K562 (cell line): ENCODE measurements around the gene MAP2K6. TPM values are rescaled to one million over a fixed set of nuclear protein-coding genes. Genes with fewer than 3 reads are reported as not detected.

ENCODE experiments used
- ATAC-seq: fragments of 200-7000 bp; cut with Tn5 transposase; 3 replicates; pipeline ENCODE4 v1.9.1; 2020; ENCODE audit warnings: moderate library complexity
- BruUV-seq: library from RNA; stranded (reverse); fragments of 400-500 nt; replicated peaks from 2 replicates; lab custom pipeline; 2021; lab: Mats Ljungman, UMichigan
- CTCF ChIA-PET: fragments of 300-600 bp; formaldehyde crosslinking; extraction: SDS; loops from one replicate; lab custom pipeline; 2021; ENCODE audit warnings: low intra/inter-chr PET ratio; lab: Yijun Ruan, JAX
- POLR2A ChIA-PET: fragments of 300-600, 350-650 bp; sonication (Branson Sonifier 250); formaldehyde crosslinking; extraction: SDS; loops from one replicate; lab custom pipeline; 2021; ENCODE audit warnings: antibody characterized with exemption, inconsistent platforms; lab: Yijun Ruan, JAX
- DNase-seq, 4 experiments: peaks; one replicate each; pipeline versions ENCODE4 v3.0.0 to v3.0.0-alpha.2; 2011 to 2018; ENCODE audit warnings: low spot score in 3 of 4, mixed read lengths in 3 of 4; ENCODE audit errors: extremely low read depth in 1 of 4
- FAIRE-seq: peaks from 2 replicates; lab custom pipeline; 2011; peaks lifted over from hg19 to GRCh38; lab: Jason Lieb, UNC
- H2AFZ ChIP-seq: 2 replicates; pipeline ENCODE4 v1.6.0; 2011; ENCODE audit warnings: low read depth, low read length, control low read depth, inconsistent platforms
- H3K27ac ChIP-seq: fragments of 200-600 bp; 3 replicates; pipeline ENCODE4 v1.8.0; 2011; ENCODE audit warnings: low read depth, mild to moderate bottlenecking, control low read depth, inconsistent platforms, low read length, moderate library complexity, mixed read lengths; ENCODE audit errors: extremely low read depth
- H3K27me3 ChIP-seq, 2 experiments: fragments of 300-600 bp in 1 of 2; 2 replicates in 1 of 2; 3 replicates in 1 of 2; pipeline versions ENCODE4 v1.6.0 to v1.8.0; 2011; ENCODE audit warnings: inconsistent platforms in 2 of 2, low read length in 2 of 2, mild to moderate bottlenecking in 1 of 2, mixed read lengths in 1 of 2, moderate library complexity in 1 of 2; ENCODE audit not compliant: control insufficient read depth in 2 of 2, insufficient read depth in 2 of 2
- H3K36me3 ChIP-seq: fragments of 300-600 bp; 3 replicates; pipeline ENCODE4 v1.8.0; 2011; ENCODE audit warnings: mild to moderate bottlenecking, low read length, inconsistent platforms; ENCODE audit not compliant: control insufficient read depth, insufficient read depth
- H3K4me1 ChIP-seq, 2 experiments: fragments of 200-600 bp in 1 of 2; replicated peaks in 1 of 2; 2 replicates in 1 of 2; 3 replicates in 1 of 2; pipeline versions ENCODE4 v1.5.1 to v1.8.0; 2011; ENCODE audit warnings: inconsistent platforms in 2 of 2, low read length in 2 of 2, mild to moderate bottlenecking in 1 of 2, mixed read lengths in 1 of 2, moderate library complexity in 1 of 2; ENCODE audit not compliant: control insufficient read depth in 2 of 2, insufficient read depth in 2 of 2
- H3K4me2 ChIP-seq: 2 replicates; pipeline ENCODE4 v1.6.1; 2011; ENCODE audit warnings: low read length, control low read depth, inconsistent platforms, mixed read lengths; ENCODE audit not compliant: insufficient read depth
- H3K4me3 ChIP-seq: fragments of 200-600 bp; sonication (generic), shearing (Covaris generic); 2 replicates; pipeline ENCODE4 v1.5.1; 2016; ENCODE audit warnings: control low read depth, inconsistent platforms
- H3K79me2 ChIP-seq: fragments of 200-600 bp; 3 replicates; pipeline ENCODE4 v1.8.0; 2011; ENCODE audit warnings: low read length, inconsistent platforms; ENCODE audit not compliant: control insufficient read depth, insufficient read depth
- H3K9ac ChIP-seq, 2 experiments: 2 replicates each; pipeline versions ENCODE4 v1.6.0 to v1.6.1; 2011; ENCODE audit warnings: low read depth in 2 of 2, low read length in 2 of 2, control low read depth in 1 of 2, inconsistent platforms in 1 of 2, mild to moderate bottlenecking in 1 of 2, mixed read lengths in 1 of 2; ENCODE audit not compliant: insufficient read depth in 1 of 2
- H3K9me1 ChIP-seq: one replicate; pipeline ENCODE4 v1.6.0; 2011; ENCODE audit warnings: inconsistent platforms, mild to moderate bottlenecking, low read length, moderate library complexity; ENCODE audit not compliant: control insufficient read depth, insufficient read depth
- H3K9me3 ChIP-seq: replicated peaks from 2 replicates; pipeline ENCODE4 v1.5.1; 2011; ENCODE audit warnings: low read depth, low read length, inconsistent platforms; ENCODE audit not compliant: control insufficient read depth, insufficient read depth
- H4K20me1 ChIP-seq: replicated peaks from 2 replicates; pipeline ENCODE4 v1.6.1; 2011; ENCODE audit warnings: low read length, inconsistent platforms, mixed read lengths; ENCODE audit not compliant: control insufficient read depth, insufficient read depth
- AFF1 ChIP-seq, 2 experiments: fragments of 450-650 bp; IDR thresholded peaks; 2 replicates each; pipeline ENCODE4 v1.6.1; 2018; ENCODE audit warnings: mild to moderate bottlenecking in 2 of 2, low read depth in 1 of 2; ENCODE audit not compliant: partially characterized antibody in 2 of 2
- BCL6 ChIP-seq: fragments of 250-450 bp; sonication (Bioruptor Pico); IDR thresholded peaks from 2 replicates; pipeline ENCODE4 v1.4.0; 2020
- DLX4 ChIP-seq: fragments of 250-450 bp; sonication (Bioruptor Pico); IDR thresholded peaks from 2 replicates; pipeline ENCODE4 v1.6.1; 2021; ENCODE audit warnings: mild to moderate bottlenecking
- ELK3 ChIP-seq: fragments of 450-650 bp; formaldehyde crosslinking; IDR thresholded peaks from 2 replicates; pipeline ENCODE4 v1.4.0; 2020; ENCODE audit warnings: mild to moderate bottlenecking
- ERF ChIP-seq: fragments of 450-650 bp; formaldehyde crosslinking; IDR thresholded peaks from 2 replicates; pipeline ENCODE4 v1.4.0; 2020; ENCODE audit warnings: mild to moderate bottlenecking, mixed read lengths
- HDAC2 ChIP-seq: fragments of 450-650 bp; IDR thresholded peaks from 2 replicates; pipeline ENCODE4 v1.6.1; 2016; ENCODE audit warnings: mild to moderate bottlenecking
- ILF3 ChIP-seq: fragments of 450-650 bp; IDR thresholded peaks from 2 replicates; pipeline ENCODE4 v1.6.1; 2018; ENCODE audit warnings: antibody characterized with exemption, mild to moderate bottlenecking, moderate library complexity, borderline replicate concordance
- IRF1 ChIP-seq: sonication (generic); formaldehyde crosslinking; IDR thresholded peaks from 2 replicates; pipeline ENCODE4 v1.8.0; 2022; ENCODE audit warnings: missing genetic modification reagents, mild to moderate bottlenecking, borderline replicate concordance
- NBN ChIP-seq: fragments of 450-650 bp; IDR thresholded peaks from 2 replicates; pipeline ENCODE4 v1.6.1; 2016; ENCODE audit warnings: low read depth, mild to moderate bottlenecking
- POLR3A ChIP-seq: IDR thresholded peaks from 2 replicates; pipeline ENCODE4 v1.6.1; 2011; ENCODE audit warnings: borderline replicate concordance, mild to moderate bottlenecking, moderate library complexity; ENCODE audit not compliant: insufficient read length, insufficient read depth; ENCODE audit errors: extremely low read depth
- SMARCB1 ChIP-seq: IDR thresholded peaks from 2 replicates; pipeline ENCODE4 v1.6.1; 2011; ENCODE audit warnings: improper control_type of control experiment, low read depth; ENCODE audit not compliant: insufficient read length
- SREBF2 ChIP-seq: sonication (generic); formaldehyde crosslinking; IDR thresholded peaks from 2 replicates; pipeline ENCODE4 v1.4.0; 2020; ENCODE audit warnings: mild to moderate bottlenecking, missing genetic modification reagents
- ZBED1 ChIP-seq: IDR thresholded peaks from 2 replicates; pipeline ENCODE4 v1.6.1; 2014
- ZNF41 ChIP-seq: fragments of 250-450 bp; sonication (Bioruptor Pico); conservative IDR thresholded peaks from 2 replicates; pipeline ENCODE4 v1.4.0; 2020; ENCODE audit warnings: mild to moderate bottlenecking
- ZNF695 ChIP-seq: fragments of 450-650 bp; formaldehyde crosslinking; IDR thresholded peaks from 2 replicates; pipeline ENCODE4 v1.4.0; 2020; ENCODE audit warnings: mild to moderate bottlenecking, moderate library complexity
- WGBS: fragments of 100-300 bp; shearing (Covaris generic); methylation state at CpG from one replicate; pipeline ENCODE4 v1.1.6; 2016; ENCODE audit warnings: low coverage, mixed read lengths; ENCODE audit not compliant: insufficient coverage; ENCODE audit errors: missing lambda C conversion rate; 5-methylcytosine and 5-hydroxymethylcytosine counted together
- in situ Hi-C: fragments of 300-500 bp; cut with MboI; formaldehyde crosslinking; loops from 4 replicates; pipeline ENCODE4 v1.15.0; 2018; ENCODE audit warnings: inconsistent platforms, mixed read lengths
- intact Hi-C: fragments of 100-400 bp; cut with micrococcal nuclease; formaldehyde crosslinking; loops from 2 replicates; pipeline ENCODE4 v1.14.2; 2022
- polyA plus RNA-seq, 8 experiments: library from polyadenylated mRNA; depleted of rRNA in 4 of 8; stranded (reverse) in 5 of 8; unstranded in 3 of 8; fragments of >200 nt; fragmentation: Nextera tagmentation in 2 of 8; fragmentation: Illumina TruSeq in 1 of 8; extraction: Ambion mirVana in 2 of 8; extraction: Trizol in 1 of 8; gene quantifications; 2 replicates each; pipeline versions ENCODE4 v1.2.1 to v1.2.3, GENCODE V29; 2011 to 2014; ENCODE audit warnings: inconsistent platforms in 1 of 8, missing spikeins in 1 of 8
- total RNA-seq, 7 experiments: library from RNA; depleted of rRNA in 6 of 7; stranded (reverse); fragments of >200 nt in 6 of 7; fragmentation: Illumina TruSeq in 2 of 7; extraction: Trizol in 2 of 7; gene quantifications; 2 replicates each; pipeline versions ENCODE4 v1.2.1 to v1.2.3, GENCODE V29; 2011 to 2021; ENCODE audit warnings: low replicate concordance in 1 of 7

MAP2K6 gene
- total and polyA plus RNA-seq, 9 of the 15 experiments (the other 6 are each of a cell fraction or from before 2014, with no cell fraction given), result 0.07 to 0.13 TPM; not detected in 7

- no peak for TF ChIP-seq AFF1 (IDR thresholded peaks at IDR 0.05; ENCODE audit: low read depth in 1 of 2, partially characterized antibody in 2 of 2)
- TF ChIP-seq ILF3, result no peak
Measured at GRCh38 chr17:69547947-69548346, 133.4 kb downstream of the MAP2K6 start (continued).

GRCh38 chr17:69551212-69552010 is 136.9 kb downstream of the MAP2K6 start:
- Histone ChIP-seq H3K9me1 (no peaks in the 10 kb centered on the region), H3K27ac (no peak overlapping the region), H3K79me2 (no peaks in the 10 kb centered on the region), H3K36me3 (no peaks in the 10 kb centered on the region), H3K9ac (no peak overlapping the region), H3K27me3 (no peaks in the 10 kb centered on the region), H3K9me3 (no peaks in the 10 kb centered on the region), H2AFZ (no peak overlapping the region), H3K4me3 (no peak overlapping the region), H3K4me1 (no peaks in the 10 kb centered on the region), H3K4me2 (no peak overlapping the region), H4K20me1 (no peaks in the 10 kb centered on the region)
- DNase-seq, result no peak
- no TSS peak for BruUV-seq
- intact Hi-C loops (no loop called here), in situ Hi-C loops (no loop called here)
- 0% methylated on average over 1 of the region's 1 CpG for WGBS
- POLR2A ChIA-PET, result no interaction called here
- CTCF ChIA-PET, result no interaction called here
- no peak for FAIRE-seq
- ATAC-seq, result no peak
- no peak for TF ChIP-seq POLR3A
- no peak for TF ChIP-seq ELK3 (CRISPR knock-in tag)
- TF ChIP-seq ZNF695, result no peak
- TF ChIP-seq ZNF41, result no peak
- no peak for TF ChIP-seq SREBF2 (CRISPR knock-in tag)
- TF ChIP-seq SMARCB1, result no peak
- TF ChIP-seq IRF1, result no peak
- TF ChIP-seq ERF (CRISPR knock-in tag), result no peak
- TF ChIP-seq BCL6 (CRISPR knock-in tag), result no peak
- no peak for TF ChIP-seq HDAC2
- TF ChIP-seq NBN, result no peak
- TF ChIP-seq ZBED1, result no peak
- no peak for TF ChIP-seq DLX4
